K562 (cell line): ENCODE results near the gene COL25A1. TPM values are rescaled to one million over a fixed set of nuclear protein-coding genes. Genes with fewer than 3 reads are reported as not detected.

Experiments used
- ATAC-seq: fragments of 200-7000 bp; cut with Tn5 transposase; 3 replicates; pipeline ENCODE4 v1.9.1; 2020; ENCODE audit warnings: moderate library complexity
- BruUV-seq: library from RNA; stranded (reverse); fragments of 400-500 nt; replicated peaks from 2 replicates; lab custom pipeline; 2021; lab: Mats Ljungman, UMichigan
- CTCF ChIA-PET: fragments of 300-600 bp; formaldehyde crosslinking; extraction: SDS; loops from one replicate; lab custom pipeline; 2021; ENCODE audit warnings: low intra/inter-chr PET ratio; lab: Yijun Ruan, JAX
- POLR2A ChIA-PET: fragments of 300-600, 350-650 bp; sonication (Branson Sonifier 250); formaldehyde crosslinking; extraction: SDS; loops from one replicate; lab custom pipeline; 2021; ENCODE audit warnings: antibody characterized with exemption, inconsistent platforms; lab: Yijun Ruan, JAX
- DNase-seq, 4 experiments: peaks; one replicate each; pipeline versions ENCODE4 v3.0.0 to v3.0.0-alpha.2; 2011 to 2018; ENCODE audit warnings: low spot score in 3 of 4, mixed read lengths in 3 of 4; ENCODE audit errors: extremely low read depth in 1 of 4
- FAIRE-seq: peaks from 2 replicates; lab custom pipeline; 2011; peaks lifted over from hg19 to GRCh38; lab: Jason Lieb, UNC
- H2AFZ ChIP-seq: 2 replicates; pipeline ENCODE4 v1.6.0; 2011; ENCODE audit warnings: low read depth, low read length, control low read depth, inconsistent platforms
- H3K27ac ChIP-seq: fragments of 200-600 bp; 3 replicates; pipeline ENCODE4 v1.8.0; 2011; ENCODE audit warnings: low read depth, mild to moderate bottlenecking, control low read depth, inconsistent platforms, low read length, moderate library complexity, mixed read lengths; ENCODE audit errors: extremely low read depth
- H3K27me3 ChIP-seq, 2 experiments: fragments of 300-600 bp in 1 of 2; 2 replicates in 1 of 2; 3 replicates in 1 of 2; pipeline versions ENCODE4 v1.6.0 to v1.8.0; 2011; ENCODE audit warnings: inconsistent platforms in 2 of 2, low read length in 2 of 2, mild to moderate bottlenecking in 1 of 2, mixed read lengths in 1 of 2, moderate library complexity in 1 of 2; ENCODE audit not compliant: control insufficient read depth in 2 of 2, insufficient read depth in 2 of 2
- H3K36me3 ChIP-seq: fragments of 300-600 bp; 3 replicates; pipeline ENCODE4 v1.8.0; 2011; ENCODE audit warnings: mild to moderate bottlenecking, low read length, inconsistent platforms; ENCODE audit not compliant: control insufficient read depth, insufficient read depth
- H3K4me1 ChIP-seq, 2 experiments: fragments of 200-600 bp in 1 of 2; replicated peaks in 1 of 2; 2 replicates in 1 of 2; 3 replicates in 1 of 2; pipeline versions ENCODE4 v1.5.1 to v1.8.0; 2011; ENCODE audit warnings: inconsistent platforms in 2 of 2, low read length in 2 of 2, mild to moderate bottlenecking in 1 of 2, mixed read lengths in 1 of 2, moderate library complexity in 1 of 2; ENCODE audit not compliant: control insufficient read depth in 2 of 2, insufficient read depth in 2 of 2
- H3K4me2 ChIP-seq: 2 replicates; pipeline ENCODE4 v1.6.1; 2011; ENCODE audit warnings: low read length, control low read depth, inconsistent platforms, mixed read lengths; ENCODE audit not compliant: insufficient read depth
- H3K4me3 ChIP-seq: fragments of 200-600 bp; sonication (generic), shearing (Covaris generic); 2 replicates; pipeline ENCODE4 v1.5.1; 2016; ENCODE audit warnings: control low read depth, inconsistent platforms
- H3K79me2 ChIP-seq: fragments of 200-600 bp; 3 replicates; pipeline ENCODE4 v1.8.0; 2011; ENCODE audit warnings: low read length, inconsistent platforms; ENCODE audit not compliant: control insufficient read depth, insufficient read depth
- H3K9ac ChIP-seq, 2 experiments: 2 replicates each; pipeline versions ENCODE4 v1.6.0 to v1.6.1; 2011; ENCODE audit warnings: low read depth in 2 of 2, low read length in 2 of 2, control low read depth in 1 of 2, inconsistent platforms in 1 of 2, mild to moderate bottlenecking in 1 of 2, mixed read lengths in 1 of 2; ENCODE audit not compliant: insufficient read depth in 1 of 2
- H3K9me1 ChIP-seq: one replicate; pipeline ENCODE4 v1.6.0; 2011; ENCODE audit warnings: inconsistent platforms, mild to moderate bottlenecking, low read length, moderate library complexity; ENCODE audit not compliant: control insufficient read depth, insufficient read depth
- H3K9me3 ChIP-seq: replicated peaks from 2 replicates; pipeline ENCODE4 v1.5.1; 2011; ENCODE audit warnings: low read depth, low read length, inconsistent platforms; ENCODE audit not compliant: control insufficient read depth, insufficient read depth
- H4K20me1 ChIP-seq: replicated peaks from 2 replicates; pipeline ENCODE4 v1.6.1; 2011; ENCODE audit warnings: low read length, inconsistent platforms, mixed read lengths; ENCODE audit not compliant: control insufficient read depth, insufficient read depth
- CBX3 ChIP-seq, 2 experiments: IDR thresholded peaks; 1 replicate in 1 of 2; 2 replicates in 1 of 2; pipeline ENCODE4 v1.6.1; 2012; ENCODE audit warnings: inconsistent platforms in 2 of 2, low read length in 2 of 2, borderline replicate concordance in 1 of 2, control low read depth in 1 of 2
- CEBPG ChIP-seq, 3 experiments: fragments of 200-800 bp in 1 of 3; sonication (Bioruptor generic) in 1 of 3; sonication (generic) in 1 of 3; formaldehyde crosslinking in 1 of 3; IDR thresholded peaks in 2 of 3; conservative IDR thresholded peaks in 1 of 3; 2 replicates each; pipeline versions ENCODE4 v1.6.1 to v1.8.0; 2016 to 2022; ENCODE audit warnings: missing compliant biosample characterization in 2 of 3, missing genetic modification characterization in 2 of 3, mild to moderate bottlenecking in 1 of 3, missing genetic modification reagents in 1 of 3
- EHMT2 ChIP-seq: fragments of 450-650 bp; IDR thresholded peaks from 2 replicates; pipeline ENCODE4 v1.6.1; 2018; ENCODE audit warnings: antibody characterized with exemption
- NFE2L1 ChIP-seq: fragments of 450-650 bp; IDR thresholded peaks from 2 replicates; pipeline ENCODE4 v1.6.1; 2016; ENCODE audit warnings: missing genetic modification characterization, low read depth, mild to moderate bottlenecking, missing compliant biosample characterization, moderate library complexity, borderline replicate concordance
- PHF20 ChIP-seq: fragments of 450-650 bp; IDR thresholded peaks from 2 replicates; pipeline ENCODE4 v1.6.1; 2018; ENCODE audit not compliant: partially characterized antibody
- SRF ChIP-seq, 2 experiments: fragments of 250-450, 450-650 bp in 1 of 2; sonication (Bioruptor Pico) in 1 of 2; sonication (generic) in 1 of 2; formaldehyde crosslinking; IDR thresholded peaks; 2 replicates each; pipeline versions ENCODE4 v1.5.0 to v1.5.1; 2020 to 2022; ENCODE audit warnings: mild to moderate bottlenecking in 1 of 2, missing genetic modification reagents in 1 of 2
- TRIM24 ChIP-seq, 2 experiments: fragments of 450-650 bp; IDR thresholded peaks; 2 replicates each; pipeline ENCODE4 v1.6.1; 2016
- TRIM28 ChIP-seq: fragments of 450-650 bp; IDR thresholded peaks from 2 replicates; pipeline ENCODE4 v1.6.1; 2017
- YY1 ChIP-seq, 3 experiments: IDR thresholded peaks; 2 replicates each; pipeline ENCODE4 v1.6.1; 2011; ENCODE audit warnings: low read length in 2 of 3, mild to moderate bottlenecking in 2 of 3, moderate library complexity in 2 of 3, borderline replicate concordance in 1 of 3, control low read depth in 1 of 3, low read depth in 1 of 3; ENCODE audit not compliant: insufficient read depth in 3 of 3, insufficient replicate concordance in 2 of 3, control insufficient read depth in 1 of 3, insufficient read length in 1 of 3; ENCODE audit errors: extremely low read depth in 1 of 3
- ZFP1 ChIP-seq: fragments of 450-650 bp; formaldehyde crosslinking; IDR thresholded peaks from 2 replicates; pipeline ENCODE4 v1.4.0; 2020; ENCODE audit warnings: mild to moderate bottlenecking, mixed read lengths
- ZNF280A ChIP-seq: fragments of 450-650 bp; IDR thresholded peaks from 2 replicates; pipeline ENCODE4 v1.6.1; 2018; ENCODE audit warnings: mild to moderate bottlenecking, low read depth; ENCODE audit not compliant: partially characterized antibody
- WGBS: fragments of 100-300 bp; shearing (Covaris generic); methylation state at CpG from one replicate; pipeline ENCODE4 v1.1.6; 2016; ENCODE audit warnings: low coverage, mixed read lengths; ENCODE audit not compliant: insufficient coverage; ENCODE audit errors: missing lambda C conversion rate; 5-methylcytosine and 5-hydroxymethylcytosine counted together
- in situ Hi-C: fragments of 300-500 bp; cut with MboI; formaldehyde crosslinking; loops from 4 replicates; pipeline ENCODE4 v1.15.0; 2018; ENCODE audit warnings: inconsistent platforms, mixed read lengths
- intact Hi-C: fragments of 100-400 bp; cut with micrococcal nuclease; formaldehyde crosslinking; loops from 2 replicates; pipeline ENCODE4 v1.14.2; 2022
- polyA plus RNA-seq, 8 experiments: library from polyadenylated mRNA; depleted of rRNA in 4 of 8; stranded (reverse) in 5 of 8; unstranded in 3 of 8; fragments of >200 nt; fragmentation: Nextera tagmentation in 2 of 8; fragmentation: Illumina TruSeq in 1 of 8; extraction: Ambion mirVana in 2 of 8; extraction: Trizol in 1 of 8; gene quantifications; 2 replicates each; pipeline versions ENCODE4 v1.2.1 to v1.2.3, GENCODE V29; 2011 to 2014; ENCODE audit warnings: inconsistent platforms in 1 of 8, missing spikeins in 1 of 8
- total RNA-seq, 7 experiments: library from RNA; depleted of rRNA in 6 of 7; stranded (reverse); fragments of >200 nt in 6 of 7; fragmentation: Illumina TruSeq in 2 of 7; extraction: Trizol in 2 of 7; gene quantifications; 2 replicates each; pipeline versions ENCODE4 v1.2.1 to v1.2.3, GENCODE V29; 2011 to 2021; ENCODE audit warnings: low replicate concordance in 1 of 7
- TF ChIP-seq, protein P1 (sequence below): fragments of 450-650 bp; IDR thresholded peaks from 2 replicates; pipeline ENCODE4 v1.6.1; 2016
- TF ChIP-seq, protein P2 (sequence below): sonication (generic); formaldehyde crosslinking; IDR thresholded peaks from 2 replicates; pipeline ENCODE4 v1.8.1; 2022; ENCODE audit warnings: missing genetic modification reagents

The COL25A1 gene
- total and polyA plus RNA-seq, 9 of the 15 experiments (the other 6 are each of a cell fraction or from before 2014, with no cell fraction given), result 0.03 to 0.62 (median 0.27) TPM

DNA sequence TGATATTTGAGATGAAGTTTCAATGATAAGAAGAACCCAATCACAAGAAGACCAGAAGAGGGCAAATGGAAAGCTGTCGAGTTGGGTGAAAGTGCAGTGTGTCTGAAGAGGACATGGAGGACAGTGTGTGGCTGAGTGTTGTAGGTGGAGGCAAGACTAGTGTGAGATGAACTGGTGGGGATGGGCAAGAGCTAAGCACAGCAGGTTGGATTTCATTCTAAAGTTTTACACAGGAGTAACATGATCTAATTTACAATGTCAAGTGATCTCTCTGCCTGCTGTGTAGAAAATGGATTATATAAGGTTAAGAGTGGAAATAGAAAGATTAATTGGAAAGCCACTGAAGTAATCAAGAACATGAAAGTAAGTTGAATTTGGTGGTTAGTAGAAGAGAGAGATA lies 331.0 kb downstream of the COL25A1 start:
- no peaks in the 10 kb centered on the region for H3K36me3 ChIP-seq
- 0% methylated on average over 1 of the region's 1 CpG for WGBS
- TF ChIP-seq ZFP1 (CRISPR knock-in tag), result no peak
- TF ChIP-seq EHMT2, result peak; percentile 76; the same call in 1 of the 2 replicates
- TF ChIP-seq TRIM24 (IDR thresholded peaks at IDR 0.05), result 0 out of 4 replicates have a peak, but pooled peaks of 1 of the 2 experiments have one; percentile 28
- TF ChIP-seq, protein P1, sequence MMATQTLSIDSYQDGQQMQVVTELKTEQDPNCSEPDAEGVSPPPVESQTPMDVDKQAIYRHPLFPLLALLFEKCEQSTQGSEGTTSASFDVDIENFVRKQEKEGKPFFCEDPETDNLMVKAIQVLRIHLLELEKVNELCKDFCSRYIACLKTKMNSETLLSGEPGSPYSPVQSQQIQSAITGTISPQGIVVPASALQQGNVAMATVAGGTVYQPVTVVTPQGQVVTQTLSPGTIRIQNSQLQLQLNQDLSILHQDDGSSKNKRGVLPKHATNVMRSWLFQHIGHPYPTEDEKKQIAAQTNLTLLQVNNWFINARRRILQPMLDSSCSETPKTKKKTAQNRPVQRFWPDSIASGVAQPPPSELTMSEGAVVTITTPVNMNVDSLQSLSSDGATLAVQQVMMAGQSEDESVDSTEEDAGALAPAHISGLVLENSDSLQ, result no peak
- TF ChIP-seq YY1 (IDR thresholded peaks at IDR 0.05; ENCODE audit: borderline replicate concordance in 1 of 3, control insufficient read depth in 1 of 3, extremely low read depth in 1 of 3, insufficient read depth in 3 of 3, insufficient read length in 1 of 3, insufficient replicate concordance in 2 of 3, low read depth in 1 of 3, low read length in 2 of 3), result peak in 1 of 3 experiments; percentile 46
- TF ChIP-seq TRIM28, result peak; percentile 68; the same call in 1 of the 2 replicates
- peak; percentile 36 for TF ChIP-seq ZNF280A
- TF ChIP-seq CEBPG (CRISPR knock-in tag; IDR thresholded peaks at IDR 0.05), result no peak
- no peak for TF ChIP-seq CEBPG (tag; conservative IDR thresholded peaks at IDR 0.05 in 1 of 2, IDR thresholded peaks at IDR 0.05 in 1 of 2)
- no peak for TF ChIP-seq PHF20
- TF ChIP-seq NFE2L1 (tag), result no peak
- TF ChIP-seq, protein P2, sequence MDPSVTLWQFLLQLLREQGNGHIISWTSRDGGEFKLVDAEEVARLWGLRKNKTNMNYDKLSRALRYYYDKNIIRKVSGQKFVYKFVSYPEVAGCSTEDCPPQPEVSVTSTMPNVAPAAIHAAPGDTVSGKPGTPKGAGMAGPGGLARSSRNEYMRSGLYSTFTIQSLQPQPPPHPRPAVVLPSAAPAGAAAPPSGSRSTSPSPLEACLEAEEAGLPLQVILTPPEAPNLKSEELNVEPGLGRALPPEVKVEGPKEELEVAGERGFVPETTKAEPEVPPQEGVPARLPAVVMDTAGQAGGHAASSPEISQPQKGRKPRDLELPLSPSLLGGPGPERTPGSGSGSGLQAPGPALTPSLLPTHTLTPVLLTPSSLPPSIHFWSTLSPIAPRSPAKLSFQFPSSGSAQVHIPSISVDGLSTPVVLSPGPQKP (CRISPR knock-in tag), result no peak
- peak in 1 of 2 experiments; percentile 94; a peak in 2 of 3 replicates for TF ChIP-seq CBX3 (IDR thresholded peaks at IDR 0.05; ENCODE audit: borderline replicate concordance in 1 of 2, low read length in 2 of 2)
- no peak for TF ChIP-seq SRF (CRISPR knock-in tag; IDR thresholded peaks at IDR 0.05)
- H3K9me1 ChIP-seq, result no peaks in the 10 kb centered on the region
- H3K79me2 ChIP-seq, result no peaks in the 10 kb centered on the region
- no peak overlapping the region for H3K27ac ChIP-seq
- no peaks in the 10 kb centered on the region for H3K9me3 ChIP-seq
- FAIRE-seq (no peak), ATAC-seq (peak; percentile 54), DNase-seq (no peak)
- H3K4me3 ChIP-seq, result no peak overlapping the region
- ChIA-PET CTCF (no interaction called here), POLR2A (interaction anchor here (0.6 kb wide), 1 partner anchor 420 kb away, joined by 4 read pairs; no protein-coding TSS in a partner anchor)
- no peaks in the 10 kb centered on the region for H4K20me1 ChIP-seq
- no peak overlapping the region for H3K9ac ChIP-seq
- peaks cover 0 to 24% of the 10 kb centered on the region in 2 experiments; a peak in 3 of 5 replicates for H3K4me1 ChIP-seq
- H3K27me3 ChIP-seq, result no peaks in the 10 kb centered on the region
- in situ Hi-C loops (no loop called here), intact Hi-C loops (no loop called here)
- H3K4me2 ChIP-seq, result no peak overlapping the region
- H2AFZ ChIP-seq, result 0 out of 2 replicates have a peak overlapping the region, but pooled peaks have one; percentile 18
- no TSS peak for BruUV-seq
